ENCODE data around the gene UCHL3. TPM values are rescaled to one million over a fixed set of nuclear protein-coding genes. Genes with fewer than 3 reads are reported as not detected.

Gene UCHL3
- total RNA-seq, 1 donor from 2014 or later: 39.6 TPM

DNA sequence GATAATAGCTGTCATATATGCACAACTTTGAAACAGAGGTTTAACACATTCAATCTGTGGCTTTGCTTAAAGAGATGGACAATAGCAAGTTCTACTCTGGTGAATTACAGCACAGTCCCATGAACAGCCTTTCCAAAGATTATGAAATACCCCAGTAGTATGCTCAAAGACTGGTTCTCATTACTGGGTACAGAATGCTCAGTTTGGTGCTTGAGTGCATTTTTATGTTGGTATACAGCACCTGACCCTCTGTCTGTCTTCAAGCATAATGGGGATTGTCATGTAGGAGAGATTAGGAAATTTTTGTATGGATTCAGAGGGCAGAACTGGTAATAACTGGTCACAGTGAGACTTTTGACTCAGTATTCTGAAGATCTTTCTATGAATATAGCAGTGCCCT is 94.1 kb downstream of the UCHL3 start:
- no peak overlapping the region for H3K4me3 Mint-ChIP-seq (ENCODE audit: low read depth)

DNA sequence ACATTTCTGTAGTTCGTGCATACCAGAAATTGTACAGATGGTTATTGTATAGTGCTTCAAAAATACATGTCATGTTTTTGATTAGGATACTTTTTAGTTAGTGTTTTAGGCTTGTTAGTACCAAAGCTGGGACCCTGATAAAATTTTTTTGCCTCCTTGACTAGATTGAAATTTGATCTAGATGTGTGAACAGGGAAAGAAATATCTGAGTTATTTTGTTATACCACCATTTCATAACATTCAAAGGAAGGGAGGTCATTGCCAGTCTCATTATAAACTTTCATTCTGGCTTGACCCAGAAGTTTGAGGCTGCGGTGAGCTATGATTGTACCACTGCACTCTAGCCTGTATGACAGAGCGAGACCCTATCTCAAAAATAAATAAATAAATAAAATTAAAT is 95.5 kb downstream of the UCHL3 start:
- H3K27ac Mint-ChIP-seq: no peak overlapping the region
- TF ChIP-seq, protein P1, sequence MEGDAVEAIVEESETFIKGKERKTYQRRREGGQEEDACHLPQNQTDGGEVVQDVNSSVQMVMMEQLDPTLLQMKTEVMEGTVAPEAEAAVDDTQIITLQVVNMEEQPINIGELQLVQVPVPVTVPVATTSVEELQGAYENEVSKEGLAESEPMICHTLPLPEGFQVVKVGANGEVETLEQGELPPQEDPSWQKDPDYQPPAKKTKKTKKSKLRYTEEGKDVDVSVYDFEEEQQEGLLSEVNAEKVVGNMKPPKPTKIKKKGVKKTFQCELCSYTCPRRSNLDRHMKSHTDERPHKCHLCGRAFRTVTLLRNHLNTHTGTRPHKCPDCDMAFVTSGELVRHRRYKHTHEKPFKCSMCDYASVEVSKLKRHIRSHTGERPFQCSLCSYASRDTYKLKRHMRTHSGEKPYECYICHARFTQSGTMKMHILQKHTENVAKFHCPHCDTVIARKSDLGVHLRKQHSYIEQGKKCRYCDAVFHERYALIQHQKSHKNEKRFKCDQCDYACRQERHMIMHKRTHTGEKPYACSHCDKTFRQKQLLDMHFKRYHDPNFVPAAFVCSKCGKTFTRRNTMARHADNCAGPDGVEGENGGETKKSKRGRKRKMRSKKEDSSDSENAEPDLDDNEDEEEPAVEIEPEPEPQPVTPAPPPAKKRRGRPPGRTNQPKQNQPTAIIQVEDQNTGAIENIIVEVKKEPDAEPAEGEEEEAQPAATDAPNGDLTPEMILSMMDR (IDR thresholded peaks at IDR 0.05; ENCODE audit: unreplicated experiment): no peak
- DNase-seq (ENCODE audit: low spot score, unreplicated experiment): no peak
- H3K27me3 Mint-ChIP-seq: peaks cover 8% of the 10 kb centered on the region
- no peak overlapping the region for H3K4me3 Mint-ChIP-seq (ENCODE audit: low read depth)
- no peaks in the 10 kb centered on the region for H3K9me3 Mint-ChIP-seq (ENCODE audit: low read depth)
- no peaks in the 10 kb centered on the region for H3K36me3 Mint-ChIP-seq (ENCODE audit: insufficient read depth)
- no peaks in the 10 kb centered on the region for H3K4me1 Mint-ChIP-seq (ENCODE audit: low read depth)

More for the DNA sequence above, 94.1 kb downstream of the UCHL3 start:
- no peaks in the 10 kb centered on the region for H3K4me1 Mint-ChIP-seq (ENCODE audit: low read depth)
- TF ChIP-seq, protein P1 (IDR thresholded peaks at IDR 0.05; ENCODE audit: unreplicated experiment): no peak
- DNase-seq (ENCODE audit: low spot score, unreplicated experiment): no peak
- peaks cover 21% of the 10 kb centered on the region for H3K27me3 Mint-ChIP-seq
- no peaks in the 10 kb centered on the region for H3K36me3 Mint-ChIP-seq (ENCODE audit: insufficient read depth)
- H3K27ac Mint-ChIP-seq: no peak overlapping the region
- no peaks in the 10 kb centered on the region for H3K9me3 Mint-ChIP-seq (ENCODE audit: low read depth)

DNA sequence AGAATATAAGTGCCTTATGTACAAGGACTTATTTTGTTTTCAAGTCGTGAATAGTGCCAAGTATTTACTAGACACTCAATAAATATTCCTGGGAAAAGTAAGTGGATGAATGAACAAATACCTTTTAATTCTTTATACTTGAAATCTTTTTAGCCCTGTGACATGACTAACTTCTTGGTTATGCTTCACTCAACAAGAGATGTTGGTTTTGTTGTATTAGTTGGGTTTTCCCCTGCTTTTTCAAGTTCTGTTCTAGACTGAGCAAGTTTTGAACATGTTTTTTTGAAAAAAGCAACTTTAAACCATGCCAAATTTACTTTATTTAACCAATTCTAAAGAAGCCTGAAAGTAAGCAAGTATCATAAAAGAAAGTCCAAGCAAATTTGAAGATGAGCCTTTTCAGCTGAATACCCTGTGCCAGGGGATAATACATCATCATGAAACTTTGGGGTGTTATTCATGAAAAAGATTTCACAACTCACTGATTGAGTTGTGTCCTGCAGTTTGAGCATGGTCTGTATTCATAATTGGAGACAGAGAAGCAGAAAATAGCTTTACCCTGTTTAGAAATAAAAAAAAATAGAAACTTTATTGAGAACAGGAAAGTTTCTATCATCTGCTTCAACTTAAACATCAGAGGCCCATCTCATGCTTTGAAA is 97.7 kb downstream of the UCHL3 start:
- Mint-ChIP-seq H3K9me3 (ENCODE audit: low read depth) (no peaks in the 10 kb centered on the region), H3K27ac (no peak overlapping the region), H3K4me3 (ENCODE audit: low read depth) (no peak overlapping the region), H3K36me3 (ENCODE audit: insufficient read depth) (no peaks in the 10 kb centered on the region), H3K27me3 (no peaks in the 10 kb centered on the region), H3K4me1 (ENCODE audit: low read depth) (no peaks in the 10 kb centered on the region)
- DNase-seq (ENCODE audit: low spot score, unreplicated experiment): no peak
- TF ChIP-seq, protein P1 (IDR thresholded peaks at IDR 0.05; ENCODE audit: unreplicated experiment): no peak

DNA sequence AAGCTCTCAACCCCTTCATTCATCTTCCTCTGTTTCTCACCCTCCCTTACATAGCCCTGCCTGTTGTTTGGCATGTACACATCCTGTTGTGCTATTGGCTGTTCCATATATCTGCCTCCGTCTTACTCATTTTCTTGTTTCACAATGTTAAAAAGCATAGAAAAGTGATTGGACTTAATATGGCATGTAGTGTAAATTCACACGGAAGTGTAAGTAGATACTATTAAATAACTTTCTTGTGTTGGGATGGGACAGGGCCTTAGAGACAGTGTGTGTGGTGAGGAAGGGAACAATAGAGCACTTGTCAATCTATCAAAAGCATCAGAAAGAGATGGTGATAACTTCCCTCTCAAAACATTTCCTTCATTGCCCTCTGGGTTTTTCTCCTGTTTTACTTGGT is 98.9 kb downstream of the UCHL3 start:
- H3K27ac Mint-ChIP-seq: no peak overlapping the region
- no peak for DNase-seq (ENCODE audit: low spot score, unreplicated experiment)
- no peaks in the 10 kb centered on the region for H3K27me3 Mint-ChIP-seq
- H3K36me3 Mint-ChIP-seq (ENCODE audit: insufficient read depth): no peaks in the 10 kb centered on the region
- H3K4me1 Mint-ChIP-seq (ENCODE audit: low read depth): no peaks in the 10 kb centered on the region
- no peaks in the 10 kb centered on the region for H3K9me3 Mint-ChIP-seq (ENCODE audit: low read depth)
- no peak overlapping the region for H3K4me3 Mint-ChIP-seq (ENCODE audit: low read depth)
- TF ChIP-seq, protein P1 (IDR thresholded peaks at IDR 0.05; ENCODE audit: unreplicated experiment): no peak

DNA sequence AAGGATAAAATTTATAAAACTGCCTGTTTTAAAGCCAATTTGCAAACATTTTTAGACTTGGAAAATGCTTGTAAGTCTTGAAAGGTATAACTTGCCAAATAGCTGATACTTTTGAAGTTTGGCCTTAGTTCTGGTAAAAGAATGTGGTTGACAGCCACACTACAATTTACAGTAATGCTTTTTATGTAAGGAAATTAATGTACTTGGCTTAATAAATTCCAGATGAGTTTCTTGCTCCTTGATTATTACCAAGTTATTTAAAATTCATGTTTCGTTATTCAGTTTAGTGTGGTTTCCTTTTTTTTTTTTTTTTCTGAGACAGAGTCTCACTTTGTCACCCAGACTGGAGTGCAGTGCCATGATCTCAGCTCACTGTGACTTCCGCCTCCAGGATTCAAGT is 101.4 kb downstream of the UCHL3 start:
- no peaks in the 10 kb centered on the region for H3K4me1 Mint-ChIP-seq (ENCODE audit: low read depth)
- DNase-seq (ENCODE audit: low spot score, unreplicated experiment): no peak
- TF ChIP-seq, protein P1 (IDR thresholded peaks at IDR 0.05; ENCODE audit: unreplicated experiment): no peak
- H3K9me3 Mint-ChIP-seq (ENCODE audit: low read depth): no peaks in the 10 kb centered on the region
- no peaks in the 10 kb centered on the region for H3K27me3 Mint-ChIP-seq
- no peak overlapping the region for H3K27ac Mint-ChIP-seq
- no peak overlapping the region for H3K4me3 Mint-ChIP-seq (ENCODE audit: low read depth)
- H3K36me3 Mint-ChIP-seq (ENCODE audit: insufficient read depth): no peaks in the 10 kb centered on the region

All from progenitor cell of endocrine pancreas (in vitro differentiated cells).